GM18517 (cell line): Measurements from ENCODE around the gene RANBP17.

Experiments
- ATAC-seq: cut with Tn5 transposase; IDR thresholded peaks from one replicate; pipeline ENCODE4 v1.9.1; 2021; ENCODE audit warnings: mild to moderate bottlenecking, moderate library complexity; ENCODE audit not compliant: unreplicated experiment

RANBP17 gene

GRCh38 chr5:171080186-171080938 lies 218.5 kb downstream of the RANBP17 start:
- ATAC-seq = no peak

DNA sequence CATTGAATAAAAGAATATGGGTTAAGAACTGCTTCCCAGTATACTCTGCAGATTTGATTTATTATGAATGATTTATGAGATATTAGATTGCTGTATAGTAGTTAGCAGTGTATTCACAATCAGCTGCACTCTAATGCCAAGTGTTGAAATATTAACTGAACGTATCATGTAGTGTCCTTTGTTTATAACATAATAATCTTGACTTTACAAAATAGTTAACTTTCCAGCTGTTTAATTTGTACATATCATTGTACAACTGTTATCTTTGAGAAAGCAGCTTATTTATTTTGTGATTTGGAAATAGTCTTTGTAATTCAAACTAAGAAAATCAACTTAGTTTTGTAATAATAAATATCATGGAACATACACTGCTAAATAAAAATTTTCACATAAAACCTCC lies 219.5 kb downstream of the RANBP17 start:
- no peak for ATAC-seq

DNA sequence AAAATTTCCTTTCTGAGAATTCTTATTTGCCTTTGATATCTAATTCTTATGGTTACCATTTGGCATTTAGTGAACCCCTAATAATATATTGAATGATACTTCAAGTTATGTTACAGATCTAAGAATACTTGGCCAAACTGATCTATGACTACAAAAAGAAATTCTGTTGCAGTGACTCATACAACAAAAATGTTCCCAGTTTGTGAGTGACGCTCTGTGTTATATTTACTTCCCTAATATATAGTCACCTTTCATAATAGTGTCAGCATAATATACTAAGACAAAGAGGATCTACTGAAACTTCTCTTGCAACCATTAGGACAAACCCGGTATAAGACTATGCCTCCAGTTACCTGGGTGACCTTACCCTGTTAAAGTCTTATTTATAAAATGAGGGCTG lies 230.4 kb downstream of the RANBP17 start:
- ATAC-seq = no peak

DNA sequence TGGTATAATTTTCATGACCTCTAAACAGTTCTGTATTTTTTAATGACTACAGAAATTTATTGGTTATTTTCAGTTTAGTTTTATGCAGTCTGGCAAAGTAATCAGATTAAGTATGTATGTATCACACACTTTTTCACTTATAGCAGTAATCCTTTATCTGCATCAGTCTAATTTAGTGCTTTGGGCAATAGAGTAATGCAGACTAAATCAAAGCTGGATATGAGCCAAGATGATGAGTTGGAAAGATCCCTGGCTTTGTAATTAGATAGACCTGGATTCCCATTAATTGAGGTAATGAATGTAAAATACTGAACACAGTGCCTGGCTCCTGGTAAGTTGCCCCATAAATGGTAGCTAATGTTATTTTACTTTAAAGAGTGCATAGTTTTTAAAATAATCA lies 231.8 kb downstream of the RANBP17 start:
- ATAC-seq = no peak

GRCh38 chr5:171094356-171094755 lies 232.5 kb downstream of the RANBP17 start:
- ATAC-seq = no peak

DNA sequence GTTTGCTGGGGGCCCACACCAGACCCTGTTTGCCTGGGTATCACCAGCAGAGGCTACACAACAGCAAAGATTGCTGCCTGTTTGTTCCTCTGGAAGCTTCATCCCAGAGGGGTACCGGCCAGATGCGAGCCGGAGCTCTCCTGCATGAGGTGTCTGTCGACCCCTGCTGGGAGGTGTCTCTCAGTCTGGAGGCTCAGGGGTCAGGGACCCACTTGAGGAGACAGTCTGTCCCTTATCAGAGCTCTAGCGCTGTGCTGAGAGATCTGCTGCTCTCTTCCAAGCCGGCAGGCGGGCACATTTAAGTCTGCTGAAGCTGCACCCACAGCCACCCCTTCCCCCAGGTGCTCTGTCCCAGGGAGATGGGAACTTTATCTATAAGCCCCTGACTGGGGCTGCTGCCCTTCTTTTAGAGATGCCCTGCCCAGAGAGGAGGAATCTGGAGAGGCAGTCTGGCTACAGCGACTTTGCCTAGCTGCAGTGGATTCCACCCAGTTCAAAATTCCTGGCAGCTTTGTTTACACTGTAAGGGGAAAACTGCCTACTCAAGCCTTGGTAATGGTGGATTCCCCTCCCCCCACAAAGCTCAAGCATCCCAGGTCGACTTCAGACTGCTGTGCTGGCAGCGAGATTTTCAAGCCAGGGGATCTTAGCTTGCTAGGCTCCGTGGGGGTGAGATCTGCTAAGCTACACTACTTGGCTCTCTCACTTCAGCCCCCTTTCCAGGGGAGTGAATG lies 241.2 kb downstream of the RANBP17 start:
- no peak for ATAC-seq

DNA sequence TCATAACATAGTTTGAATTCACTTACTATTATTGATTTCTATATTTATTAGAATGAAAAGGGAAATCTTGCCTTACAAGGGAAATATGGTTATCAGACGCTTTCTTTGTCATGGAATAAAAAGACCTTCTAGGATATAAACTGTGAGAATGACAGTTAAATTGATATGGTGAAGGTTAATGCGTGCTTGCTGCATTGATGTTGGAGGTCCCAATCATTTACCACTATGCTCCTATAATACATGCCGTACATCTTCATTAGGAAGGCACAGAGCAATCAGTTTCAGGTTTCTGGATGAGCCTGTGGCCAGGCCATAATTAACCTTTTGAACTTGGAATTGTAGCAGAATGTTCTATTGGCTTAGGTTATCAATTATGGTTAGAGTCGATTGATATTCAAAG lies 245.9 kb downstream of the RANBP17 start:
- ATAC-seq = no peak

DNA sequence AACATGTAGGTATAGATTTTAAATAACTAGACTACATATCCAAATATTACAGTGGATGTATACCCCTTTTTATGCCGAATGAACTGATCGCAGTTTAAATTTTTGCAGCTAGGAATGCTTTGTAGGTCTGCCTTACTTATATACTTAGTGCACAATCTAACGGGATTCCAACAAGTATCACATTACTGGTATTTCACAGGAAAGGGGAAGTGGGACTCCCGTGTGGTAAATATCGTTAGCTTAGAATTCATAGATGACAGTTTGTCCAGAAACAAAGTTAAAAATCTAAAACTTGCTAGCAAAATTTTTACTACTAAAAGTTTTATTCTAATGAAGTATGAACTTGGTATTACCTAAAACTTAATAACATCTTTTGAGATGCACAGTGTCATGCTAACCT lies 253.7 kb downstream of the RANBP17 start:
- ATAC-seq = no peak

GRCh38 chr5:171116719-171117118 lies 254.9 kb downstream of the RANBP17 start:
- ATAC-seq = no peak

- ATAC-seq = no peak
These were observed 259.3 kb downstream of the RANBP17 start for GRCh38 chr5:171120986-171121622.

DNA sequence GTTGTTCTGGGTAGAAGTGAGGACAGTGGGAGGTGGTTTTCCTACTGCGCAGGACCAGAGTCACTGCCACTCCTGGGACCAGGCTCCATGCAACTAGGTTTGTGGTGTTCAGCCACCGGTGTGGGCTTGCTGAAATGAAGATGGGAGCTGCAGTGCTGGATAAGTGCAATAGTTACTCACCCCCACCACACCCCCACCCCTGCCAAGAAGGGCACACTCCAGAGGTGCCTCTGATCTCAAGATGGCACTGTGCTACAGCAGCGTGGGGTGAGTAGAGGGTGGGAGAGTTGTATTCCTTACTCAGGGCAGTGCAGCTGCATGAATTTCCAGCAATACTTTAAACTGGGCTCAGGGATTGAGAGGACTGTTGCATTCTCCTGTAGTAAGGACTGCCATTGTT lies 259.8 kb downstream of the RANBP17 start:
- no peak for ATAC-seq

GRCh38 chr5:171122372-171122771 lies 260.6 kb downstream of the RANBP17 start:
- no peak for ATAC-seq

GRCh38 chr5:171123417-171123816 lies 261.6 kb downstream of the RANBP17 start:
- ATAC-seq = no peak

- ATAC-seq = no peak
These were observed 265.5 kb downstream of the RANBP17 start for GRCh38 chr5:171127314-171127713.

DNA sequence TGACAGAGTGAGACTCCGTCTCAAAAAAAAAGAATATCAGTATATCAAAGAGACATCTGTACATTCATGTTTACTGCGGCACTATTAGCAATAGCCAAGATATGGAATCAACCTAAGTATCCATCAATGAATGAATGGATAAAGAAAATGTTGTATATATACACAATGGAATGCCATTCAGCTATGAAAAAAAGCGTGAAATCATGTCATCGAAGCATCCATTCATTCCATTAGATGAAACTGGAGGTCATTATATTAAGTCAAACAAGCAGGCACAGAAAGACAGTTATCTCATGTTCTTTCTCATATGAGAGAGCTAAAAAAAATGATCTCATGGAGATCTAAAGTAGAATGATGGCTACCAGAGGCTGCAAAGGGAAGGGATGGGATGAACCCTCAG lies 266.3 kb downstream of the RANBP17 start:
- no peak for ATAC-seq

GRCh38 chr5:171129308-171129707 lies 267.5 kb downstream of the RANBP17 start:
- no peak for ATAC-seq

DNA sequence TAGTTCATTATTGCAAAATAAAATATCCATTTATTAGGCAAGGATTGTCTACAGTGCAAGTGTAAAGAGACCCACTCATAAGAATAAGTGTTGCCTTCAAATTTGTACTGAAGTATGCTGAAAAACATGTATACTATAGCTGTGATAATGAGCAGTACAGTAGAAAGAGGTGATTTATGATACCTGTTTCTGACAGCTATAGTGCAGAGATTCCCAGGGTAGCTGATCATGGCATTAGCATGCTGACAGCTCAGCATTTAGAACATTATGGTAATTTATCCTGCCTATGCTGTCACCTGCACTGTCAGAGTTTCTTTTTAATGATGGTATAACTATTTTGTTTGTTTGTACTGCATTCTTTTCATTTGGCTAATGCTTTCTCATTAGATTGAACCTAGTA lies 269.7 kb downstream of the RANBP17 start:
- no peak for ATAC-seq

DNA sequence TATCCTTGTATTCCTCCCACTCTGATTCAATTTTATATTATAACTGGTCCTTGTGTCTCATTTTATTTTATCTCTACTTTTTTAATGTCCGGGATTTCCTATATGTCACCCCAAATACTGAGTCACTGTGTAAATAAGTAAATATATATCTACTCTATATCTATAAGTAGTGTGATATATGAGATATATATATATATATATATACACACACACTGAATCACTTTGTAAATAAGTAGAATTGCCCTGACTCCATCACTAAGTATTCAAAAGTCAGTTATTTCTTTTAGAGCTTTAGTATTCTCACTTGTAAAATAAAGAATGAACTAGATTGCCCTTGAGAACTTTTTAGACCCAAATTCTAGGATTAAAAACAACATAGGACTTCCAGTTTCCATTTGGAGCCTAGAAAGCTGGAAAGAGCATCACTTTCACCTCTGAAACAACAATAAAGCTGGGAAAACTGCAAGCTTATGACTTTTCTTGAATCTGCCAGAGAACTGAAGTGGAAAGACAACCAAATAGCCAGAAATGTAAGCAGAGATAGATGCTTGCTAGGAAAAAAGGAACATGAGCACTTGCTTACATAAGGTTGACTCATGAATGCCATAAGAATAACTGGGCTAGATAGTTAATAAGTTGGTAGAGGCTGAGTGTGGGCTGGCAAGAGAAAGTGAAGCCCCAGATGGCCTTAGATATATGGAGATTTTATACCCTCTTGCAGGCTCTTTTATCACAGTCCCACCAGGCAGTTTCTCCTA lies 276.1 kb downstream of the RANBP17 start:
- no peak for ATAC-seq

- ATAC-seq = no peak
These were observed 277.4 kb downstream of the RANBP17 start for GRCh38 chr5:171139227-171139626.

DNA sequence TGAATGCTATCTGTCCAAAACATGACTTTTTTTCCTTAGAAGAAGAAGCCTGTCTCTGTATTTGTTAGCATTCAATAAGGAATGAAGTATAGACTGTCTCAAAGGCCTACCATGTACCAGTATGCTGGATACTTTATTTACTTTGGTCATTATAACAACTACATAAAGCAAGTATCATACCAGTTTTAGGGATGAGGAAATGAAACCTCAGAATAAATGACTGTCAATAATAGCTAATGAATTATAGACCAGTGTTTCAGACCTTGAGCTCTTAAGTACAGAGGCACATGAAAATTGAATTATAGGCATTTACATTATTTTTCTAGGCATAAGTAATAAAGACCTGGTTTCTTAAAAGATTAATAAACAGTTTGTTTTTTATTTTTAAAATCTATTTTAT lies 280.8 kb downstream of the RANBP17 start:
- ATAC-seq = no peak

- no peak for ATAC-seq
These were observed 281.4 kb downstream of the RANBP17 start for GRCh38 chr5:171143171-171143570.
